Lower leg skin (tissue), 4 donors: ENCODE data around the gene POLR2J2. TPM values are rescaled to one million over a fixed set of nuclear protein-coding genes. Genes with fewer than 3 reads are reported as not detected.
"Not testable (repeated sequence)": the region's sequence is repeated elsewhere in the genome, so short reads cannot be mapped to it uniquely, and the experiment has no call there.

Experiments used
- DNase-seq, 2 donors: peaks; one replicate each; pipeline ENCODE4 v3.0.0-alpha.2; 2019; ENCODE audit warnings: low spot score in 2 of 2
- H3K4me3 ChIP-seq: fragments of 200-600 bp; sonication (generic); 2 replicates; pipeline ENCODE4 v1.5.1; 2017; ENCODE audit warnings: mild to moderate bottlenecking, low read depth; ENCODE audit not compliant: poor library complexity, severe bottlenecking
- WGBS, 2 donors: methylation state at CpG; one replicate each; pipeline ENCODE4 v1.1.5; 2018; 5-methylcytosine and 5-hydroxymethylcytosine counted together
- intact Hi-C: fragments of 100-400 bp; cut with DNase I; formaldehyde crosslinking; loops from one replicate; pipeline ENCODE4 v1.15.0; 2023; ENCODE audit warnings: low total_unique reads
- total RNA-seq, 4 donors: library from RNA; depleted of rRNA; stranded (reverse); fragments of >200 nt; gene quantifications; one replicate each; pipeline ENCODE4 v1.1.0, GENCODE V29; 2016

Gene POLR2J2
- total RNA-seq, 4 donors from 2014 or later = 1.4 to 3.1 (median 1.5) TPM

GRCh38 chr7:102638848-102639247 lies 32.6 kb downstream of the POLR2J2 start:
- WGBS, 2 donors = 80 to 85% methylated on average over 4 to 5 of the region's 11 CpGs
- H3K4me3 ChIP-seq, intact Hi-C loops: not testable (repeated sequence)
- peak in 1 of 2 donors; percentile 79 for DNase-seq

GRCh38 chr7:102636956-102637355 lies 34.5 kb downstream of the POLR2J2 start:
- peak in 1 of 2 donors; percentile 62 for DNase-seq
- intact Hi-C loops, H3K4me3 ChIP-seq: not testable (repeated sequence)
- WGBS, 2 donors = 86 to 91% methylated on average over 8 to 9 of the region's 13 CpGs

- WGBS, 2 donors = no CpG with 5 or more reads among the region's 5 CpGs
- DNase-seq, intact Hi-C loops, H3K4me3 ChIP-seq: not testable (repeated sequence)
Measured at GRCh38 chr7:102635354-102635753, 36.1 kb downstream of the POLR2J2 start.

GRCh38 chr7:102634299-102634698 lies 37.2 kb downstream of the POLR2J2 start:
- DNase-seq = peak in 1 of 2 donors; percentile 37
- WGBS, 2 donors = 75 to 94% methylated on average over 3 of the region's 6 CpGs
- H3K4me3 ChIP-seq, intact Hi-C loops: not testable (repeated sequence)

- intact Hi-C loops, H3K4me3 ChIP-seq: not testable (repeated sequence)
- WGBS, 2 donors = 53% methylated on average over 3 of the region's 9 CpGs; no CpG with 5 or more reads in 1 of the 2 donors
- peak in 1 of 2 donors; percentile 46 for DNase-seq
Measured at GRCh38 chr7:102630622-102631021, 40.8 kb downstream of the POLR2J2 start.

- intact Hi-C loops, DNase-seq, H3K4me3 ChIP-seq: not testable (repeated sequence)
- WGBS, 2 donors = no CpG with 5 or more reads among the region's 8 CpGs
Measured at GRCh38 chr7:102627271-102627904, 44.1 kb downstream of the POLR2J2 start.

- WGBS, 2 donors = 77 to 96% methylated on average over 3 of the region's 8 CpGs
- intact Hi-C loops, H3K4me3 ChIP-seq: not testable (repeated sequence)
- peak in 1 of 2 donors; percentile 29 for DNase-seq
Measured at GRCh38 chr7:102618122-102618521, 53.3 kb downstream of the POLR2J2 start.

- WGBS, 2 donors = no CpG with 5 or more reads among the region's 62 CpGs
- H3K4me3 ChIP-seq, intact Hi-C loops: not testable (repeated sequence)
- DNase-seq = peak; percentile 42 to 87
Measured at GRCh38 chr7:102616507-102617125, 54.8 kb downstream of the POLR2J2 start, which contains the start of gene RASA4. Gene RASA4, minus strand, starts transcription at chr7:102616756. Its CDS starts 67 bp downstream, at chr7:102616689.

Other genes starting within 250 kb of the POLR2J2 start
- gene ORAI2, start 238.1 kb downstream of the POLR2J2 start, total RNA-seq = 1 to 10 TPM; 2.7 to 6.8 (median 6.4) TPM
- 10 to 100 TPM; 14.7 to 38.9 (median 24.6) TPM for gene ALKBH4, start 206.8 kb downstream of the POLR2J2 start, total RNA-seq
- gene LRWD1, start 206.7 kb downstream of the POLR2J2 start, total RNA-seq = 10 to 100 TPM in 3 of 4 donors, 1 to 10 TPM in 1; 9.8 to 16.1 (median 10.3) TPM
- gene POLR2J, start 192.7 kb downstream of the POLR2J2 start, total RNA-seq = 10 to 100 TPM in 3 of 4 donors, 1 to 10 TPM in 1; 9.3 to 19.2 (median 15.9) TPM
- 10 to 100 TPM; 21.6 to 28.3 (median 25.3) TPM for gene RASA4B, start 153.9 kb downstream of the POLR2J2 start, total RNA-seq
- gene UPK3BL2, start 128.0 kb downstream of the POLR2J2 start, total RNA-seq = 10 to 100 TPM in 1 of 4 donors, 1 to 10 TPM in 3; 2.0 to 22.0 (median 5.2) TPM
- gene SPDYE2, start 120.4 kb downstream of the POLR2J2 start, total RNA-seq = under 1 TPM in 1 of 4 donors, not detected in 3; 0.39 TPM
- 10 to 100 TPM in 3 of 4 donors, 1 to 10 TPM in 1; 5.8 to 21.0 (median 15.9) TPM for gene POLR2J3, start 99.1 kb downstream of the POLR2J2 start, total RNA-seq
- gene RASA4, start 54.9 kb downstream of the POLR2J2 start, total RNA-seq = 10 to 100 TPM; 12.9 to 32.0 (median 26.2) TPM
- gene UPK3BL1, start 28.9 kb downstream of the POLR2J2 start, total RNA-seq = 10 to 100 TPM; 25.5 to 41.8 (median 40.9) TPM
- not detected for gene SPDYE2B, start 21.3 kb downstream of the POLR2J2 start, total RNA-seq
- 10 to 100 TPM; 11.5 to 20.7 (median 14.6) TPM for gene FAM185A, start 77.3 kb upstream of the POLR2J2 start, total RNA-seq
- gene LRRC17, start 241.3 kb upstream of the POLR2J2 start, total RNA-seq = 1 to 10 TPM; 1.1 to 4.4 (median 3.2) TPM